H9 (cell line): Measurements from ENCODE around the gene GRB10. TPM values are rescaled to one million over a fixed set of nuclear protein-coding genes. Genes with fewer than 3 reads are reported as not detected.

Experiments used
- DNase-seq: peaks from one replicate; pipeline ENCODE4 v3.0.0-alpha.2; 2017
- H2AFZ ChIP-seq: one replicate; pipeline ENCODE4 v1.6.1; 2013; ENCODE audit warnings: mild to moderate bottlenecking, low read length, control low read depth, moderate library complexity
- H2AK5ac ChIP-seq: 2 replicates; pipeline ENCODE4 v1.6.1; 2013; ENCODE audit warnings: low read length, control low read depth, mixed read lengths; ENCODE audit not compliant: insufficient read length
- H2BK120ac ChIP-seq: one replicate; pipeline ENCODE4 v1.6.1; 2013; ENCODE audit warnings: low read depth, mild to moderate bottlenecking, low read length, control low read depth, inconsistent platforms; ENCODE audit not compliant: poor library complexity, severe bottlenecking
- H2BK12ac ChIP-seq: 2 replicates; pipeline ENCODE4 v1.6.1; 2013; ENCODE audit warnings: low read length, control low read depth, mixed read lengths, low read depth; ENCODE audit not compliant: insufficient read length
- H2BK15ac ChIP-seq: 2 replicates; pipeline ENCODE4 v1.6.1; 2013; ENCODE audit warnings: low read depth, low read length, control low read depth
- H2BK20ac ChIP-seq: one replicate; pipeline ENCODE4 v1.6.1; 2013; ENCODE audit warnings: low read depth, mild to moderate bottlenecking, low read length, control low read depth, inconsistent platforms; ENCODE audit not compliant: poor library complexity, severe bottlenecking
- H2BK5ac ChIP-seq: 2 replicates; pipeline ENCODE4 v1.6.1; 2013; ENCODE audit warnings: low read length, control low read depth, mixed read lengths; ENCODE audit not compliant: insufficient read length
- H3K14ac ChIP-seq: 2 replicates; pipeline ENCODE4 v1.6.1; 2013; ENCODE audit warnings: low read length, control low read depth; ENCODE audit not compliant: insufficient read depth
- H3K18ac ChIP-seq: 2 replicates; pipeline ENCODE4 v1.6.1; 2013; ENCODE audit warnings: low read depth, mild to moderate bottlenecking, mixed read lengths, low read length, control low read depth; ENCODE audit not compliant: insufficient read length
- H3K23ac ChIP-seq: 2 replicates; pipeline ENCODE4 v1.6.1; 2013; ENCODE audit warnings: low read length, control low read depth, mixed read lengths, low read depth; ENCODE audit not compliant: insufficient read length
- H3K23me2 ChIP-seq: 2 replicates; pipeline ENCODE4 v1.6.1; 2013; ENCODE audit warnings: low read depth, mild to moderate bottlenecking, mixed read lengths, low read length, control low read depth; ENCODE audit not compliant: insufficient read length, poor library complexity, severe bottlenecking
- H3K27ac ChIP-seq: 2 replicates; pipeline ENCODE4 v1.5.1; 2013; ENCODE audit warnings: low read length, control low read depth, mixed read lengths, low read depth; ENCODE audit not compliant: insufficient read length
- H3K27me3 ChIP-seq: 2 replicates; pipeline ENCODE4 v1.6.1; 2013; ENCODE audit warnings: low read length, control low read depth, inconsistent platforms; ENCODE audit not compliant: insufficient read depth
- H3K4ac ChIP-seq: 2 replicates; pipeline ENCODE4 v1.6.1; 2013; ENCODE audit warnings: low read depth, mild to moderate bottlenecking, control low read depth, inconsistent platforms, low read length, moderate library complexity
- H3K4me1 ChIP-seq: 2 replicates; pipeline ENCODE4 v1.6.1; 2013; ENCODE audit warnings: low read length, control low read depth, inconsistent platforms; ENCODE audit not compliant: insufficient read depth
- H3K4me2 ChIP-seq: 2 replicates; pipeline ENCODE4 v1.6.1; 2013; ENCODE audit warnings: low read length, control low read depth, mixed read lengths; ENCODE audit not compliant: insufficient read length, insufficient read depth
- H3K56ac ChIP-seq: 2 replicates; pipeline ENCODE4 v1.6.1; 2013; ENCODE audit warnings: low read depth, mild to moderate bottlenecking, mixed read lengths, low read length, control low read depth; ENCODE audit not compliant: insufficient read length
- H3K79me1 ChIP-seq: 2 replicates; pipeline ENCODE4 v1.6.1; 2013; ENCODE audit warnings: low read depth, mild to moderate bottlenecking, moderate library complexity, low read length, control low read depth, inconsistent platforms; ENCODE audit not compliant: insufficient read depth, poor library complexity, severe bottlenecking
- H3K79me2 ChIP-seq: 2 replicates; pipeline ENCODE4 v1.6.1; 2013; ENCODE audit warnings: low read length, control low read depth, inconsistent platforms; ENCODE audit not compliant: insufficient read depth
- H3K9ac ChIP-seq: 2 replicates; pipeline ENCODE4 v1.6.1; 2013; ENCODE audit warnings: low read length, control low read depth, mixed read lengths; ENCODE audit not compliant: insufficient read length; ENCODE audit errors: extremely low read depth
- H3K9me3 ChIP-seq: one replicate; pipeline ENCODE4 v1.6.1; 2013; ENCODE audit warnings: low read depth, low read length, inconsistent platforms; ENCODE audit not compliant: control insufficient read depth
- H3T11ph ChIP-seq: one replicate; pipeline ENCODE4 v1.6.1; 2013; ENCODE audit warnings: mild to moderate bottlenecking, low read length, control low read depth, inconsistent platforms
- H4K20me1 ChIP-seq: one replicate; pipeline ENCODE4 v1.6.1; 2013; ENCODE audit not compliant: control insufficient read depth, insufficient read length, insufficient read depth
- H4K5ac ChIP-seq: 2 replicates; pipeline ENCODE4 v1.6.1; 2013; ENCODE audit warnings: low read depth, mild to moderate bottlenecking, mixed read lengths, low read length, control low read depth; ENCODE audit not compliant: insufficient read length
- H4K8ac ChIP-seq: replicated peaks from 2 replicates; pipeline ENCODE4 v1.6.1; 2013; ENCODE audit warnings: low read length, control low read depth, mixed read lengths, low read depth; ENCODE audit not compliant: insufficient read length
- H4K91ac ChIP-seq: 2 replicates; pipeline ENCODE4 v1.6.1; 2013; ENCODE audit warnings: low read depth, mild to moderate bottlenecking, moderate library complexity, mixed read lengths, low read length, control low read depth; ENCODE audit not compliant: insufficient read length
- H3K27ac Mint-ChIP-seq, 3 experiments: 2 replicates in 2 of 3; 3 replicates in 1 of 3; pipeline ENCODE4 v1.8.0; 2020 to 2021; ENCODE audit warnings: mixed read lengths in 3 of 3, mild to moderate bottlenecking in 1 of 3, moderate library complexity in 1 of 3
- H3K27me3 Mint-ChIP-seq: 2 replicates; pipeline ENCODE4 v1.8.0; 2021; ENCODE audit warnings: low read depth, mild to moderate bottlenecking, moderate library complexity, mixed read lengths
- H3K36me3 Mint-ChIP-seq, 3 experiments: 2 replicates in 2 of 3; 3 replicates in 1 of 3; pipeline ENCODE4 v1.8.0; 2020 to 2021; ENCODE audit warnings: low read depth in 3 of 3, mixed read lengths in 3 of 3; ENCODE audit not compliant: insufficient read depth in 1 of 3
- H3K4me1 Mint-ChIP-seq, 2 experiments: 2 replicates each; pipeline ENCODE4 v1.8.0; 2020; ENCODE audit warnings: mixed read lengths in 2 of 2
- H3K4me3 Mint-ChIP-seq, 2 experiments: 2 replicates in 1 of 2; 3 replicates in 1 of 2; pipeline ENCODE4 v1.8.0; 2020 to 2021; ENCODE audit warnings: mild to moderate bottlenecking in 2 of 2, mixed read lengths in 2 of 2, moderate library complexity in 1 of 2
- H3K9me3 Mint-ChIP-seq, 2 experiments: 2 replicates in 1 of 2; 3 replicates in 1 of 2; pipeline ENCODE4 v1.8.0; 2020; ENCODE audit warnings: mild to moderate bottlenecking in 2 of 2, mixed read lengths in 2 of 2, moderate library complexity in 1 of 2
- CTCF ChIP-seq: fragments of 200-600 bp; sonication (generic); conservative IDR thresholded peaks from 3 replicates; pipeline ENCODE4 v1.8.0; 2021; ENCODE audit warnings: antibody characterized with exemption, mild to moderate bottlenecking
- WGBS: extraction: QIAGEN DNeasy Blood & Tissue Kit; methylation state at CpG from one replicate; pipeline ENCODE4 v1.1.7; 2013; ENCODE audit warnings: missing lambda C conversion rate, low lambda C conversion rate, mixed read lengths; ENCODE audit not compliant: insufficient read length; ENCODE audit errors: extremely low coverage; 5-methylcytosine and 5-hydroxymethylcytosine counted together
- total RNA-seq: library from RNA; stranded (reverse); gene quantifications from 2 replicates; pipeline ENCODE4 v1.2.1, GENCODE V29; 2021

Gene GRB10
- total RNA-seq, 1 experiment from 2014 or later, result 108 TPM

GRCh38 chr7:50646069-50646468, 136.6 kb downstream of the GRB10 start:
- Mint-ChIP-seq H3K9me3 (no peaks in the 10 kb centered on the region), H3K36me3 (peaks cover 18 to 20% (median 19%) of the 10 kb centered on the region in 3 experiments), H3K4me1 (peaks cover 15 to 18% of the 10 kb centered on the region in 2 experiments), H3K27me3 (no peaks in the 10 kb centered on the region; the same call in 1 of the 2 replicates), H3K4me3 (no peak overlapping the region), H3K27ac (no peak overlapping the region)
- H4K20me1 ChIP-seq, result no peaks in the 10 kb centered on the region
- no peak overlapping the region for H4K8ac ChIP-seq
- H3K4ac ChIP-seq, result no peak overlapping the region
- no peak overlapping the region for H2BK15ac ChIP-seq
- no peaks in the 10 kb centered on the region for H3K79me1 ChIP-seq
- H3K4me2 ChIP-seq, result no peak overlapping the region
- H2AFZ ChIP-seq, result no peak overlapping the region
- no peaks in the 10 kb centered on the region for H3K27me3 ChIP-seq
- no peak overlapping the region for H2BK12ac ChIP-seq
- H2BK5ac ChIP-seq, result no peak overlapping the region
- H2AK5ac ChIP-seq, result no peak overlapping the region
- no peaks in the 10 kb centered on the region for H3K9me3 ChIP-seq
- H3K79me2 ChIP-seq, result no peaks in the 10 kb centered on the region
- H3K4me1 ChIP-seq, result no peaks in the 10 kb centered on the region
- no peak overlapping the region for H4K5ac ChIP-seq
- H3K23ac ChIP-seq, result no peak overlapping the region
- H3K23me2 ChIP-seq, result no peaks in the 10 kb centered on the region
- H3K27ac ChIP-seq, result no peak overlapping the region
- TF ChIP-seq CTCF, result no peak
- H3K9ac ChIP-seq, result no peak overlapping the region
- DNase-seq, result no peak
- no CpG with 5 or more reads among the region's 9 CpGs for WGBS
- H3K18ac ChIP-seq, result no peak overlapping the region
- H2BK20ac ChIP-seq, result no peak overlapping the region
- H2BK120ac ChIP-seq, result no peak overlapping the region
- no peak overlapping the region for H4K91ac ChIP-seq
- no peak overlapping the region for H3K14ac ChIP-seq
- H3K56ac ChIP-seq, result no peak overlapping the region
- H3T11ph ChIP-seq, result no peak overlapping the region
